Measurements from ENCODE around the gene DNER.
"Not testable (repeated sequence)": the region's sequence is repeated elsewhere in the genome, so short reads cannot be mapped to it uniquely, and the experiment has no call there.

The DNER gene

GRCh38 chr2:229725716-229726574 is 11.6 kb upstream of the DNER start:
- Histone ChIP-seq H3K4me1 (ENCODE audit: control insufficient read depth in 1 of 2, insufficient read depth in 1 of 2, low read depth in 1 of 2, low read length in 1 of 2) (no peaks in the 10 kb centered on the region), H3K4me3 (ENCODE audit: low read depth in 1 of 2, low read length in 1 of 2) (no peak overlapping the region), H3K36me3 (no peaks in the 10 kb centered on the region), H3K27me3 (peaks cover 32% of the 10 kb centered on the region), H3K9me3 (no peaks in the 10 kb centered on the region), H3K27ac (no peak overlapping the region)
- TF ChIP-seq CTCF (IDR thresholded peaks at IDR 0.05): no peak

- not testable (repeated sequence) for H3K4me1 ChIP-seq (ENCODE audit: control insufficient read depth in 1 of 2, insufficient read depth in 1 of 2, low read depth in 1 of 2, low read length in 1 of 2); H3K27ac ChIP-seq; H3K36me3 ChIP-seq; H3K4me3 ChIP-seq (ENCODE audit: low read depth in 1 of 2, low read length in 1 of 2); H3K9me3 ChIP-seq
- H3K27me3 ChIP-seq: peaks cover 56% of the 10 kb centered on the region
Measured at GRCh38 chr2:229723192-229723591, 8.8 kb upstream of the DNER start.

GRCh38 chr2:229719926-229720647 is 5.7 kb upstream of the DNER start:
- Histone ChIP-seq H3K9me3 (no peaks in the 10 kb centered on the region), H3K27me3 (peaks cover 72% of the 10 kb centered on the region), H3K27ac (no peak overlapping the region), H3K4me3 (ENCODE audit: low read depth in 1 of 2, low read length in 1 of 2) (no peak overlapping the region), H3K4me1 (ENCODE audit: control insufficient read depth in 1 of 2, insufficient read depth in 1 of 2, low read depth in 1 of 2, low read length in 1 of 2) (no peaks in the 10 kb centered on the region), H3K36me3 (no peaks in the 10 kb centered on the region)
- no peak for TF ChIP-seq CTCF (IDR thresholded peaks at IDR 0.05)

GRCh38 chr2:229718057-229718456 is 3.7 kb upstream of the DNER start:
- no peak overlapping the region for H3K4me3 ChIP-seq (ENCODE audit: low read depth in 1 of 2, low read length in 1 of 2)
- H3K36me3 ChIP-seq: no peaks in the 10 kb centered on the region
- no peaks in the 10 kb centered on the region for H3K9me3 ChIP-seq
- H3K27me3 ChIP-seq: peaks cover 81% of the 10 kb centered on the region
- H3K27ac ChIP-seq: no peak overlapping the region
- no peak for TF ChIP-seq CTCF (IDR thresholded peaks at IDR 0.05)
- H3K4me1 ChIP-seq (ENCODE audit: control insufficient read depth in 1 of 2, insufficient read depth in 1 of 2, low read depth in 1 of 2, low read length in 1 of 2): no peaks in the 10 kb centered on the region

- H3K4me3 ChIP-seq (ENCODE audit: low read depth in 1 of 2, low read length in 1 of 2): no peak overlapping the region
- no peaks in the 10 kb centered on the region for H3K4me1 ChIP-seq (ENCODE audit: control insufficient read depth in 1 of 2, insufficient read depth in 1 of 2, low read depth in 1 of 2, low read length in 1 of 2)
- TF ChIP-seq CTCF (IDR thresholded peaks at IDR 0.05): no peak
- H3K9me3 ChIP-seq: no peaks in the 10 kb centered on the region
- H3K27ac ChIP-seq: no peak overlapping the region
- peaks cover 98% of the 10 kb centered on the region for H3K27me3 ChIP-seq
- no peaks in the 10 kb centered on the region for H3K36me3 ChIP-seq
Measured at GRCh38 chr2:229715895-229716507, 1.6 kb upstream of the DNER start.

Data from neutrophil (primary cell).